Cardiac septum (tissue), 1 donor: ENCODE data around the gene BEND7. TPM values are rescaled to one million over a fixed set of nuclear protein-coding genes. Genes with fewer than 3 reads are reported as not detected.

ENCODE experiments used
- DNase-seq: peaks from one replicate; pipeline ENCODE4 v3.0.0-alpha.2; 2020; ENCODE audit warnings: low spot score
- intact Hi-C: fragments of 100-400 bp; cut with DNase I; formaldehyde crosslinking; loops from one replicate; pipeline ENCODE4 v1.14.0; 2022
- total RNA-seq: library from RNA; stranded (reverse); fragmentation: NEBNext Ultra II Directional; extraction: Animal tissue kit (Norgen Biotek cat#: 25700); gene quantifications from one replicate; pipeline ENCODE4 v1.2.1, GENCODE V29; 2021
- donor health status: DM: no; HTN: no; CAD: no.

Gene BEND7
- total RNA-seq, 1 donor from 2014 or later: 14.0 TPM

GRCh38 chr10:13526948-13527863, 1.6 kb downstream of the BEND7 start:
- intact Hi-C loops: loop anchor here (10.0 kb wide), 2 partner anchors 182 to 362 kb away; partner anchors contain the start of genes MCM10 and SEPHS1
- DNase-seq: no peak

- intact Hi-C loops: loop anchor here (10.0 kb wide), 2 partner anchors 181 to 361 kb away; partner anchors contain the start of genes MCM10 and SEPHS1
- DNase-seq: no peak
Observed at GRCh38 chr10:13525663-13526062, 3.2 kb downstream of the BEND7 start.

GRCh38 chr10:13521026-13521425, 7.8 kb downstream of the BEND7 start:
- intact Hi-C loops: loop anchor here (10.0 kb wide), 2 partner anchors 176 to 356 kb away; partner anchors contain the start of genes MCM10 and SEPHS1
- DNase-seq: no peak

- intact Hi-C loops: loop anchor here (10.0 kb wide), 2 partner anchors 175 to 355 kb away; partner anchors contain the start of genes MCM10 and SEPHS1
- DNase-seq: no peak
Observed at GRCh38 chr10:13520194-13520593, 8.6 kb downstream of the BEND7 start.

GRCh38 chr10:13518076-13518692, 10.6 kb downstream of the BEND7 start:
- intact Hi-C loops: no loop called here
- DNase-seq: no peak

GRCh38 chr10:13517675-13518074, 11.1 kb downstream of the BEND7 start:
- DNase-seq: no peak
- intact Hi-C loops: no loop called here

GRCh38 chr10:13516176-13516575, 12.6 kb downstream of the BEND7 start:
- intact Hi-C loops: no loop called here
- no peak for DNase-seq

- intact Hi-C loops: no loop called here
- no peak for DNase-seq
Observed at GRCh38 chr10:13515467-13515866, 13.3 kb downstream of the BEND7 start.

GRCh38 chr10:13514296-13514695, 14.5 kb downstream of the BEND7 start:
- DNase-seq: no peak
- intact Hi-C loops: no loop called here

GRCh38 chr10:13512564-13512963, 16.2 kb downstream of the BEND7 start:
- intact Hi-C loops: no loop called here
- DNase-seq: no peak

GRCh38 chr10:13511409-13511808, 17.4 kb downstream of the BEND7 start:
- intact Hi-C loops: no loop called here
- DNase-seq: no peak

- no peak for DNase-seq
- intact Hi-C loops: no loop called here
Observed at GRCh38 chr10:13505052-13505680, 23.6 kb downstream of the BEND7 start.

GRCh38 chr10:13503745-13504463, 24.9 kb downstream of the BEND7 start:
- no peak for DNase-seq
- intact Hi-C loops: no loop called here

GRCh38 chr10:13502380-13502779, 26.4 kb downstream of the BEND7 start:
- intact Hi-C loops: no loop called here
- no peak for DNase-seq

- intact Hi-C loops: no loop called here
- DNase-seq: no peak
Observed at GRCh38 chr10:13500201-13500600, 28.6 kb downstream of the BEND7 start.

GRCh38 chr10:13499150-13499549, 29.7 kb downstream of the BEND7 start:
- DNase-seq: no peak
- intact Hi-C loops: no loop called here

- intact Hi-C loops: no loop called here
- no peak for DNase-seq
Observed at GRCh38 chr10:13496931-13497330, 31.9 kb downstream of the BEND7 start.

- no peak for DNase-seq
- intact Hi-C loops: no loop called here
Observed at GRCh38 chr10:13496164-13496563, 32.6 kb downstream of the BEND7 start.

- intact Hi-C loops: no loop called here
- no peak for DNase-seq
Observed at GRCh38 chr10:13492493-13493180, 36.2 kb downstream of the BEND7 start.
